Esophagus squamous epithelium (tissue), 5 donors: Measurements from ENCODE around the gene MTMR11. TPM values are rescaled to one million over a fixed set of nuclear protein-coding genes. Genes with fewer than 3 reads are reported as not detected.

Experiments used
- DNase-seq: peaks from one replicate; lab custom pipeline; 2025; lab: John Stamatoyannopoulos, UW
- H3K27ac ChIP-seq, 4 donors: fragments of 200-600 bp; sonication (generic); one replicate each; pipeline ENCODE4 v1.5.1; 2016 to 2019; ENCODE audit warnings: mild to moderate bottlenecking in 1 of 4
- H3K27me3 ChIP-seq, 4 donors: fragments of 200-600 bp; sonication (generic); 1 replicate in 3 of 4; 2 replicates in 1 of 4; pipeline versions ENCODE4 v1.5.1 to v1.6.0; 2017 to 2021; ENCODE audit warnings: antibody characterized with exemption in 1 of 4
- H3K36me3 ChIP-seq, 3 donors: fragments of 200-600 bp; sonication (generic); one replicate each; pipeline ENCODE4 v1.5.1; 2016 to 2019
- H3K4me1 ChIP-seq, 3 donors: fragments of 200-600 bp; sonication (generic); one replicate each; pipeline ENCODE4 v1.5.1; 2017 to 2019
- H3K4me3 ChIP-seq, 4 donors: fragments of 200-600 bp; sonication (generic); 1 replicate in 3 of 4; 2 replicates in 1 of 4; pipeline ENCODE4 v1.5.1; 2016 to 2019; ENCODE audit warnings: mild to moderate bottlenecking in 2 of 4, moderate library complexity in 1 of 4
- H3K9me3 ChIP-seq, 3 donors: fragments of 200-600 bp; sonication (generic); one replicate each; pipeline ENCODE4 v1.5.1; 2016 to 2019
- POLR2A ChIP-seq, 4 donors: fragments of 450-650 bp; IDR thresholded peaks; one replicate each; pipeline ENCODE4 v1.6.1; 2017; ENCODE audit warnings: antibody characterized with exemption in 4 of 4, mild to moderate bottlenecking in 4 of 4, moderate library complexity in 3 of 4
- WGBS, 2 donors: methylation state at CpG; one replicate each; pipeline ENCODE4 v1.1.5; 2018; 5-methylcytosine and 5-hydroxymethylcytosine counted together
- intact Hi-C: fragments of 100-400 bp; cut with DNase I; formaldehyde crosslinking; loops from one replicate; pipeline ENCODE4 v1.15.0; 2022
- total RNA-seq, 4 donors: library from RNA; depleted of rRNA; stranded (reverse); fragments of >200 nt; gene quantifications; one replicate each; pipeline ENCODE4 v1.1.0, GENCODE V29; 2016
- TF ChIP-seq, protein P1 (sequence below), 6 experiments: fragments of 450-650 bp in 4 of 6; fragments of 200-600 bp in 2 of 6; sonication (generic) in 2 of 6; IDR thresholded peaks; one replicate each; pipeline ENCODE4 v1.5.1; 2016 to 2019; ENCODE audit warnings: antibody characterized with exemption in 6 of 6, mild to moderate bottlenecking in 4 of 6, moderate library complexity in 4 of 6
- donor health status: DM: yes; HTN: yes; CAD: no.

MTMR11 gene
- total RNA-seq, 4 donors from 2014 or later: 3.9 to 13.5 (median 10.6) TPM

DNA sequence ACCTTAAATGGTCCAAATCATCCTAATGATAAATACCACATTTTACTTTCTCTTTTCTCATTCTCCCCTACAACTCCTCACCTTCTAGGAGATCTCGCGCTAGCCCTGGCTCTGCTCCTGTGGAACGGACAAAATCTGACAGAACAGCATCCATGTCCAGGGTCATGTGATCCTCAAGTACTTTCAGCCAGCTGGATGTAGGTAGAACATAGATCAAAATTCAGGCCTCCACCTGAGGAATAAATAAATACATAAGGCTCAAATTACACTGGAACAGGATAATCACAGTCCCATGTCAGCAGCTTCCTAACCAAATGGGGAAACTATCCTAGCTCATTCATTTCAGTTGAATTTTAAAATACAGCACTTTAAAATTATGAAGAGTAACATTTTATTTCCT lies 40.7 kb upstream of the MTMR11 start:
- H3K36me3 ChIP-seq: peaks cover 0 to 51% (median 0%) of the 10 kb centered on the region in 3 donors
- intact Hi-C loops: no loop called here
- 88 to 100% methylated on average over 3 of the region's 3 CpGs for WGBS, 2 donors
- H3K27me3 ChIP-seq: no peaks in the 10 kb centered on the region
- H3K27ac ChIP-seq: no peak overlapping the region
- no peak overlapping the region for H3K4me3 ChIP-seq
- no peak for TF ChIP-seq POLR2A (IDR thresholded peaks at IDR 0.05)
- TF ChIP-seq, protein P1, sequence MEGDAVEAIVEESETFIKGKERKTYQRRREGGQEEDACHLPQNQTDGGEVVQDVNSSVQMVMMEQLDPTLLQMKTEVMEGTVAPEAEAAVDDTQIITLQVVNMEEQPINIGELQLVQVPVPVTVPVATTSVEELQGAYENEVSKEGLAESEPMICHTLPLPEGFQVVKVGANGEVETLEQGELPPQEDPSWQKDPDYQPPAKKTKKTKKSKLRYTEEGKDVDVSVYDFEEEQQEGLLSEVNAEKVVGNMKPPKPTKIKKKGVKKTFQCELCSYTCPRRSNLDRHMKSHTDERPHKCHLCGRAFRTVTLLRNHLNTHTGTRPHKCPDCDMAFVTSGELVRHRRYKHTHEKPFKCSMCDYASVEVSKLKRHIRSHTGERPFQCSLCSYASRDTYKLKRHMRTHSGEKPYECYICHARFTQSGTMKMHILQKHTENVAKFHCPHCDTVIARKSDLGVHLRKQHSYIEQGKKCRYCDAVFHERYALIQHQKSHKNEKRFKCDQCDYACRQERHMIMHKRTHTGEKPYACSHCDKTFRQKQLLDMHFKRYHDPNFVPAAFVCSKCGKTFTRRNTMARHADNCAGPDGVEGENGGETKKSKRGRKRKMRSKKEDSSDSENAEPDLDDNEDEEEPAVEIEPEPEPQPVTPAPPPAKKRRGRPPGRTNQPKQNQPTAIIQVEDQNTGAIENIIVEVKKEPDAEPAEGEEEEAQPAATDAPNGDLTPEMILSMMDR (IDR thresholded peaks at IDR 0.05): no peak
- no peak for DNase-seq
- H3K9me3 ChIP-seq: no peaks in the 10 kb centered on the region
- H3K4me1 ChIP-seq: peaks cover 0 to 29% (median 7%) of the 10 kb centered on the region in 3 donors

DNA sequence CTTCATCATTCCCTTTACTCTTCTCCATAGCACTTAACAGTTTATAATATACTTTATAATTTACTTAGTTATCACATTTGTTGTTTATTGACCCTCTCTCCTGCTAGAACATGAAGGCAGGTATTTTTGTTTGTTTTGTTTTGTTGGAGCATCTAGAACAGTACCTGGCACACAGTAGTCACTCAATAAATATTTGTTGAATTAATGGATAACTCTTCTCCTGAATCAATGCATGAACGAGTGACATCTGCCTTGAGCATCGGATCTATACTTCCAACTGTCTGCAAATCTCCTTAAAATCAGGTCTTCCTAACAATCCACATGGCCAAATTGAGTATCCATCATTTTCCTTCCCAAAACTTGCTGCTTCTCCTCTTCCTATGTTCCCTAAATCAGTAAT lies 35.9 kb upstream of the MTMR11 start:
- H3K9me3 ChIP-seq: no peaks in the 10 kb centered on the region
- no peaks in the 10 kb centered on the region for H3K27me3 ChIP-seq
- TF ChIP-seq POLR2A (IDR thresholded peaks at IDR 0.05): no peak
- TF ChIP-seq, protein P1 (IDR thresholded peaks at IDR 0.05): no peak
- WGBS, 2 donors: 93% methylated on average over 2 of the region's 2 CpGs
- H3K36me3 ChIP-seq: peaks cover under 1 to 98% (median 10%) of the 10 kb centered on the region in 3 donors
- H3K4me3 ChIP-seq: no peak overlapping the region
- intact Hi-C loops: no loop called here
- DNase-seq: no peak
- no peak overlapping the region for H3K27ac ChIP-seq
- no peaks in the 10 kb centered on the region for H3K4me1 ChIP-seq

DNA sequence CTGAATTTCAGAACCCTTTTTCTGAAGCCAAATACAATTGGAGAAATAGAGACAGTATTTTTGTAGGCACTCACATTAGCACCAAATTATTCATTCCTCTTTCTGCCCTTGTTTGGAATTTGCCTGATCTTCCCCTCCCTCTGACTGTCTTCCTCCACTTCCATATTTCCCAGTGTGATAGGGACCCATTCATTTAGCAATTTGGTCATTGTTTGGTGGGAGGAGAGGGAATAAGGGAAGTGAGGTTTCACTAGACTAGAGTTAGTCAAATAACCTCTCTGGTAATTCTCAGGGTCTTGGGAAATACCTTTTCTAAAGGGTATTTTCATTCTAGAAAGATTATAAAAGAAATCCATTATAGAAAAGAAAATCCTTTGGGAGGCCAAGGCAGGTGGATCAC lies 31.0 kb upstream of the MTMR11 start:
- Histone ChIP-seq H3K4me3 (no peak overlapping the region), H3K9me3 (no peaks in the 10 kb centered on the region), H3K4me1 (peaks cover 0 to 17% (median 0%) of the 10 kb centered on the region in 3 donors), H3K36me3 (peaks cover 9 to 99% (median 10%) of the 10 kb centered on the region in 3 donors), H3K27ac (no peak overlapping the region), H3K27me3 (no peaks in the 10 kb centered on the region)
- DNase-seq: no peak
- TF ChIP-seq, protein P1 (IDR thresholded peaks at IDR 0.05): no peak
- TF ChIP-seq POLR2A (IDR thresholded peaks at IDR 0.05): no peak
- intact Hi-C loops: loop anchor here (10.0 kb wide), 1 partner anchor 217 kb away; no protein-coding TSS in a partner anchor

DNA sequence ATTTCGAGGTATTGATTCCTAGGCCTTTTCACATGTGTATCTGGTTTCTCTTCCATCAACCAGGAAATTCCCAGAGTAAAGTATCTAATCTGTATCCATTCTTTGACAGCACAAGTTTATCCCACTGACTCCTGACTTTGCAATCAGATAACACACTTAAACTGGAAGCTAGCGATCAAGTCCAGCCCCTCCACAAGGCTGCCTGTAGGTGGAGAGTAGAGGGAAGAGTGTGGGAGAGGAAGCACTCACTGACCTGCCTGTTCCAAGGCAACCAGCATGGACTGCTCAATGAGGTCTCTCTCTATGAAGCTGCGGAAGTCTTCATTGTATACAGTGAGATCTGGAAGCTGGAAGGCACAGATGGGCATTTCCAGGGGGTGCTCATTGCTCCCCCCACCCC lies 30.4 kb upstream of the MTMR11 start:
- Histone ChIP-seq H3K4me1 (peaks cover 0 to 23% (median 0%) of the 10 kb centered on the region in 3 donors), H3K27me3 (no peaks in the 10 kb centered on the region), H3K4me3 (no peak overlapping the region), H3K36me3 (peaks cover 9 to 95% (median 10%) of the 10 kb centered on the region in 3 donors), H3K27ac (no peak overlapping the region), H3K9me3 (no peaks in the 10 kb centered on the region)
- 83 to 97% methylated on average over 1 to 3 of the region's 3 CpGs for whole genome bisulfite sequencing, 2 donors
- intact Hi-C loops: loop anchor here (10.0 kb wide), 1 partner anchor 218 kb away; no protein-coding TSS in a partner anchor
- no peak for DNase-seq
- no peak for TF ChIP-seq POLR2A (IDR thresholded peaks at IDR 0.05)
- TF ChIP-seq, protein P1 (IDR thresholded peaks at IDR 0.05): no peak

DNA sequence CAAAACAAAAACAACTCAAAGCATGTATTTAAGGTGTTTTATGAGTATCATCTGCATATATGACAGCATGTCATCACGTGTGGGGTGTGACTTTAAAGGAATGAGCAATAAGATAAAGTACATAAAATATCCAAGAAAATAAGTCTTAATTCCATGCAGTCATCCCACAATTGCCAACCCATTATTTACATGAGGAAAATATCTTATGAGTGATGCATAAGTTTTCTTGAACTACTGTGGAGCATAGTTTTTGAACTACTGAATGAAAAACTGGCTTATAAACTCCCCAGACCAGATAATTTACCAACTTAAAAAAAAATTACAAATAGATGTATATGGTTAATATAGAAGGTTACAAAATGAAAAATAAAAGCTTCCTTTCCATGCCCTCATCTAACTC lies 29.7 kb upstream of the MTMR11 start:
- DNase-seq: no peak
- no peaks in the 10 kb centered on the region for H3K9me3 ChIP-seq
- H3K36me3 ChIP-seq: peaks cover 9 to 90% (median 10%) of the 10 kb centered on the region in 3 donors
- TF ChIP-seq, protein P1 (IDR thresholded peaks at IDR 0.05): no peak
- TF ChIP-seq POLR2A (IDR thresholded peaks at IDR 0.05): no peak
- H3K27ac ChIP-seq: no peak overlapping the region
- peaks cover 0 to 30% (median 3%) of the 10 kb centered on the region in 3 donors for H3K4me1 ChIP-seq
- no peaks in the 10 kb centered on the region for H3K27me3 ChIP-seq
- no peak overlapping the region for H3K4me3 ChIP-seq
- intact Hi-C loops: loop anchor here (10.0 kb wide), 1 partner anchor 218 kb away; no protein-coding TSS in a partner anchor
- 56 to 73% methylated on average over 1 of the region's 1 CpG for WGBS, 2 donors
